AG09319 (cell line): Measurements from ENCODE around the gene SLIT1.
A peak's percentile ranks its signal among the peaks of the same experiment; 100 is the strongest.

Source experiments
- DNase-seq: peaks from one replicate; pipeline ENCODE4 v3.0.0-alpha.2; 2010; ENCODE audit warnings: low read depth; ENCODE audit errors: extremely low read depth
- CTCF ChIP-seq: IDR thresholded peaks from 2 replicates; pipeline ENCODE4 v1.5.1; 2011; ENCODE audit warnings: low read depth, mild to moderate bottlenecking, inconsistent platforms, low read length, moderate library complexity

SLIT1 gene

GRCh38 chr10:97199152-97199551 is 13.4 kb upstream of the SLIT1 start:
- DNase-seq = no peak
- TF ChIP-seq CTCF = no peak

- no peak for DNase-seq
- no peak for TF ChIP-seq CTCF
Observed at GRCh38 chr10:97197030-97197500, 11.3 kb upstream of the SLIT1 start.

GRCh38 chr10:97196223-97197029 is 10.7 kb upstream of the SLIT1 start:
- TF ChIP-seq CTCF = peak; percentile 76
- no peak for DNase-seq

- no peak for TF ChIP-seq CTCF
Observed at GRCh38 chr10:97195706-97196222, 10.0 kb upstream of the SLIT1 start.

GRCh38 chr10:97192952-97193435 is 7.2 kb upstream of the SLIT1 start:
- no peak for TF ChIP-seq CTCF
- no peak for DNase-seq

More at GRCh38 chr10:97195706-97196222, 10.0 kb upstream of the SLIT1 start:
- DNase-seq = no peak

GRCh38 chr10:97190450-97190849 is 4.7 kb upstream of the SLIT1 start:
- no peak for TF ChIP-seq CTCF
- no peak for DNase-seq

- DNase-seq = no peak
- no peak for TF ChIP-seq CTCF
Observed at GRCh38 chr10:97188261-97188711, 2.5 kb upstream of the SLIT1 start.
